Endodermal cell (in vitro differentiated cells): ENCODE data around the gene MAP4K4. TPM values are rescaled to one million over a fixed set of nuclear protein-coding genes. Genes with fewer than 3 reads are reported as not detected.
A peak's percentile ranks its signal among the peaks of the same experiment; 100 is the strongest.
"Not testable (repeated sequence)": the region's sequence is repeated elsewhere in the genome, so short reads cannot be mapped to it uniquely, and the experiment has no call there.

Experiments used
- DNase-seq: peaks from one replicate; pipeline ENCODE4 v3.0.0-alpha.2; 2017
- H3K27ac ChIP-seq: 2 replicates; pipeline ENCODE4 v1.5.1; 2013; ENCODE audit warnings: mild to moderate bottlenecking, low read depth, low read length, moderate library complexity
- H3K27me3 ChIP-seq: 2 replicates; pipeline ENCODE4 v1.6.1; 2013; ENCODE audit warnings: mild to moderate bottlenecking, low read length, moderate library complexity; ENCODE audit not compliant: insufficient read depth, control insufficient read depth, poor library complexity, severe bottlenecking
- H3K36me3 ChIP-seq: 2 replicates; pipeline ENCODE4 v1.7.0; 2013; ENCODE audit warnings: mild to moderate bottlenecking, low read length, moderate library complexity; ENCODE audit not compliant: control insufficient read depth, insufficient read depth
- H3K4me1 ChIP-seq: one replicate; pipeline ENCODE4 v1.7.0; 2013; ENCODE audit warnings: low read length; ENCODE audit not compliant: control insufficient read depth, insufficient read depth
- H3K4me3 ChIP-seq: 2 replicates; pipeline ENCODE4 v1.5.1; 2013; ENCODE audit warnings: mild to moderate bottlenecking, low read length, moderate library complexity
- H3K9ac ChIP-seq: 2 replicates; pipeline ENCODE4 v1.6.1; 2013; ENCODE audit warnings: mild to moderate bottlenecking, low read length, moderate library complexity; ENCODE audit not compliant: poor library complexity, severe bottlenecking; ENCODE audit errors: extremely low read depth
- H3K9me3 ChIP-seq: 2 replicates; pipeline ENCODE4 v1.6.1; 2013; ENCODE audit warnings: mild to moderate bottlenecking, low read length, moderate library complexity; ENCODE audit not compliant: control insufficient read depth
- H3K27ac Mint-ChIP-seq: 2 replicates; pipeline ENCODE4 v1.8.0; 2020; ENCODE audit warnings: mixed read lengths
- H3K27me3 Mint-ChIP-seq: 2 replicates; pipeline ENCODE4 v1.8.0; 2021; ENCODE audit warnings: mild to moderate bottlenecking, mixed read lengths; ENCODE audit not compliant: insufficient read depth
- H3K36me3 Mint-ChIP-seq: 2 replicates; pipeline ENCODE4 v1.8.0; 2020; ENCODE audit warnings: low read depth, mixed read lengths
- H3K4me1 Mint-ChIP-seq: 2 replicates; pipeline ENCODE4 v1.8.0; 2020; ENCODE audit warnings: mixed read lengths
- H3K4me3 Mint-ChIP-seq: 2 replicates; pipeline ENCODE4 v1.8.0; 2020; ENCODE audit warnings: mild to moderate bottlenecking, moderate library complexity, mixed read lengths
- H3K9me3 Mint-ChIP-seq: 2 replicates; pipeline ENCODE4 v1.8.0; 2020; ENCODE audit warnings: mild to moderate bottlenecking, mixed read lengths
- CTCF ChIP-seq: fragments of 200-600 bp; sonication (generic); conservative IDR thresholded peaks from 2 replicates; pipeline ENCODE4 v1.5.0; 2021; ENCODE audit warnings: antibody characterized with exemption, mild to moderate bottlenecking
- WGBS, 2 experiments: methylation state at CpG; one replicate each; pipeline versions ENCODE4 v1.1.5 to v1.1.7; 2013; ENCODE audit warnings: missing lambda C conversion rate in 2 of 2, mixed read lengths in 1 of 2; ENCODE audit not compliant: insufficient coverage in 1 of 2, insufficient read length in 1 of 2; 5-methylcytosine and 5-hydroxymethylcytosine counted together
- total RNA-seq, 2 donors: library from RNA; stranded (reverse); fragmentation: NEBNext Ultra II Directional in 1 of 2; extraction: Animal tissue kit (Norgen Biotek cat#: 25700) in 1 of 2; gene quantifications; 2 replicates in 1 of 2; 3 replicates in 1 of 2; pipeline ENCODE4 v1.2.1, GENCODE V29; 2021

MAP4K4 gene
- total RNA-seq, 2 donors from 2014 or later, result 130 to 142 TPM

- H3K27ac ChIP-seq, result no peak overlapping the region
- H3K27ac Mint-ChIP-seq, result peak overlapping the region; percentile 49
- H3K4me3 Mint-ChIP-seq, result no peak overlapping the region
Measured at GRCh38 chr2:101773137-101773536, 75.6 kb downstream of the MAP4K4 start.

GRCh38 chr2:101773961-101774360 lies 76.5 kb downstream of the MAP4K4 start:
- H3K27ac Mint-ChIP-seq, H3K4me3 Mint-ChIP-seq: not testable (repeated sequence)
- peaks cover 66% of the 10 kb centered on the region for H3K4me1 Mint-ChIP-seq

More at GRCh38 chr2:101773137-101773536, 75.6 kb downstream of the MAP4K4 start:
- DNase-seq, result no peak
- Mint-ChIP-seq H3K4me1 (peaks cover 71% of the 10 kb centered on the region), H3K36me3 (no peaks in the 10 kb centered on the region), H3K9me3 (no peaks in the 10 kb centered on the region), H3K27me3 (no peaks in the 10 kb centered on the region)
- H3K4me1 ChIP-seq, result peaks cover 24% of the 10 kb centered on the region
- no peak for TF ChIP-seq CTCF
- 65% methylated on average over 5 of the region's 5 CpGs; no CpG with 5 or more reads in 1 of the 2 experiments for WGBS, 2 experiments
- H3K27me3 ChIP-seq, result no peaks in the 10 kb centered on the region
- H3K9me3 ChIP-seq, result no peaks in the 10 kb centered on the region
- no peak overlapping the region for H3K9ac ChIP-seq
- peak overlapping the region; percentile 56 for H3K4me3 ChIP-seq
- no peaks in the 10 kb centered on the region for H3K36me3 ChIP-seq

GRCh38 chr2:101775092-101775491 lies 77.6 kb downstream of the MAP4K4 start:
- Mint-ChIP-seq H3K4me1 (peaks cover 73% of the 10 kb centered on the region), H3K27me3 (no peaks in the 10 kb centered on the region), H3K4me3 (no peak overlapping the region), H3K27ac (no peak overlapping the region), H3K36me3 (no peaks in the 10 kb centered on the region), H3K9me3 (no peaks in the 10 kb centered on the region)
- Histone ChIP-seq H3K9ac (no peak overlapping the region), H3K36me3 (no peaks in the 10 kb centered on the region), H3K4me1 (peaks cover 22% of the 10 kb centered on the region), H3K4me3 (no peak overlapping the region), H3K27ac (no peak overlapping the region), H3K27me3 (no peaks in the 10 kb centered on the region), H3K9me3 (no peaks in the 10 kb centered on the region)
- no peak for TF ChIP-seq CTCF
- DNase-seq, result no peak
- WGBS, 2 experiments, result 98% methylated on average over 2 of the region's 2 CpGs; no CpG with 5 or more reads in 1 of the 2 experiments

More at GRCh38 chr2:101773961-101774360, 76.5 kb downstream of the MAP4K4 start:
- H3K27me3 ChIP-seq, H3K9ac ChIP-seq, H3K36me3 Mint-ChIP-seq, H3K27ac ChIP-seq, DNase-seq, H3K27me3 Mint-ChIP-seq, H3K9me3 Mint-ChIP-seq, H3K9me3 ChIP-seq, H3K4me3 ChIP-seq, H3K36me3 ChIP-seq: not testable (repeated sequence)
- WGBS, 2 experiments, result 88 to 98% methylated on average over 1 to 3 of the region's 3 CpGs
- peaks cover 22% of the 10 kb centered on the region for H3K4me1 ChIP-seq

GRCh38 chr2:101775636-101776035 lies 78.1 kb downstream of the MAP4K4 start:
- Histone ChIP-seq H3K9ac (no peak overlapping the region), H3K27ac (no peak overlapping the region), H3K27me3 (no peaks in the 10 kb centered on the region), H3K4me3 (no peak overlapping the region), H3K4me1 (peaks cover 21% of the 10 kb centered on the region), H3K36me3 (no peaks in the 10 kb centered on the region), H3K9me3 (no peaks in the 10 kb centered on the region)
- 93 to 100% methylated on average over 3 to 8 of the region's 8 CpGs for WGBS, 2 experiments
- Mint-ChIP-seq H3K27ac (peak overlapping the region; percentile 19), H3K4me3 (no peak overlapping the region), H3K27me3 (no peaks in the 10 kb centered on the region), H3K9me3 (no peaks in the 10 kb centered on the region), H3K36me3 (no peaks in the 10 kb centered on the region), H3K4me1 (peaks cover 73% of the 10 kb centered on the region)
- no peak for DNase-seq
- TF ChIP-seq CTCF, result no peak
